HepG2 (cell line): ENCODE data around the gene CCDC183. TPM values are rescaled to one million over a fixed set of nuclear protein-coding genes. Genes with fewer than 3 reads are reported as not detected.

Experiments
- ARID2 ChIP-seq: sonication (generic); formaldehyde crosslinking; IDR thresholded peaks from 2 replicates; pipeline ENCODE4 v1.8.1; 2022; ENCODE audit warnings: mild to moderate bottlenecking, missing genetic modification reagents, borderline replicate concordance
- CBX1 ChIP-seq: IDR thresholded peaks from one replicate; pipeline ENCODE4 v1.6.1; 2016; ENCODE audit warnings: antibody characterized with exemption, low read depth
- GMEB1 ChIP-seq: sonication (generic); formaldehyde crosslinking; IDR thresholded peaks from 2 replicates; pipeline ENCODE4 v1.5.1; 2020; ENCODE audit warnings: missing genetic modification reagents, mild to moderate bottlenecking, borderline replicate concordance
- MAZ ChIP-seq, 2 experiments: sonication (generic) in 1 of 2; formaldehyde crosslinking in 1 of 2; IDR thresholded peaks; 2 replicates each; pipeline versions ENCODE4 v1.5.0 to v1.6.1; 2012 to 2020; ENCODE audit warnings: low read depth in 2 of 2, mild to moderate bottlenecking in 2 of 2, borderline replicate concordance in 1 of 2, improper control_type of control experiment in 1 of 2, low read length in 1 of 2, missing genetic modification reagents in 1 of 2, moderate library complexity in 1 of 2
- SNAPC4 ChIP-seq: sonication (generic); formaldehyde crosslinking; IDR thresholded peaks from 2 replicates; pipeline ENCODE4 v1.4.0; 2020; ENCODE audit warnings: mild to moderate bottlenecking, missing genetic modification reagents
- SP5 ChIP-seq: IDR thresholded peaks from 2 replicates; pipeline ENCODE4 v1.6.1; 2016; ENCODE audit warnings: low read depth, borderline replicate concordance
- XBP1 ChIP-seq: sonication (generic); formaldehyde crosslinking; IDR thresholded peaks from 2 replicates; pipeline ENCODE4 v1.5.0; 2020; ENCODE audit warnings: missing genetic modification reagents
- ZNF280B ChIP-seq: sonication (generic); formaldehyde crosslinking; IDR thresholded peaks from 2 replicates; pipeline ENCODE4 v1.5.0; 2020; ENCODE audit warnings: missing genetic modification reagents, mild to moderate bottlenecking, borderline replicate concordance
- ZNF318 ChIP-seq: sonication (generic); formaldehyde crosslinking; IDR thresholded peaks from 2 replicates; pipeline ENCODE4 v1.4.0; 2020; ENCODE audit warnings: mild to moderate bottlenecking, missing genetic modification reagents
- ZNF33A ChIP-seq: sonication (generic); formaldehyde crosslinking; IDR thresholded peaks from 2 replicates; pipeline ENCODE4 v1.5.1; 2020; ENCODE audit warnings: missing genetic modification reagents, mild to moderate bottlenecking, moderate library complexity, borderline replicate concordance
- ZNF761 ChIP-seq: sonication (generic); formaldehyde crosslinking; conservative IDR thresholded peaks from 2 replicates; pipeline ENCODE4 v1.4.0; 2020; ENCODE audit warnings: mild to moderate bottlenecking, missing genetic modification reagents
- polyA plus RNA-seq, 8 experiments: library from polyadenylated mRNA; depleted of rRNA in 3 of 8; stranded (reverse) in 7 of 8; unstranded in 1 of 8; fragments of >200 nt; fragmentation: Illumina TruSeq in 4 of 8; extraction: Trizol in 4 of 8; gene quantifications; 2 replicates each; pipeline versions ENCODE4 v1.2.1 to v1.2.3, GENCODE V29; 2011 to 2016; ENCODE audit warnings: low read depth in 4 of 8, missing spikeins in 1 of 8, mixed read lengths in 1 of 8; ENCODE audit not compliant: insufficient read depth in 1 of 8
- total RNA-seq, 5 experiments: library from RNA; depleted of rRNA; stranded (reverse); fragments of >200 nt; fragmentation: Illumina TruSeq; extraction: Trizol; gene quantifications; 2 replicates each; pipeline ENCODE4 v1.2.3, GENCODE V29; 2016; ENCODE audit warnings: low read depth in 1 of 5

Gene CCDC183
- total and polyA plus RNA-seq, 2 of the 13 experiments (the other 11 are each of a cell fraction or from before 2014, with no cell fraction given), result 5.0 to 66.4 TPM

GRCh38 chr9:136847826-136848392, 51.8 kb downstream of the CCDC183 start (continued):
- TF ChIP-seq ARID2 (CRISPR knock-in tag) (0 out of 2 replicates have a peak, but pooled peaks have one; percentile 46), ZNF761 (CRISPR knock-in tag) (no peak), SNAPC4 (0 out of 2 replicates have a peak, but pooled peaks have one; percentile 30), GMEB1 (CRISPR knock-in tag) (peak; percentile 75; the same call in 1 of the 2 replicates), CBX1 (peak; percentile 54), ZNF33A (CRISPR knock-in tag) (no peak), SP5 (no peak), ZNF318 (CRISPR knock-in tag) (peak; percentile 71; the same call in 1 of the 2 replicates), MAZ (IDR thresholded peaks at IDR 0.05; ENCODE audit: borderline replicate concordance, low read depth, low read length) (no peak), MAZ (CRISPR knock-in tag; IDR thresholded peaks at IDR 0.05; ENCODE audit: low read depth) (0 out of 2 replicates have a peak, but pooled peaks have one; percentile 45), ZNF280B (CRISPR knock-in tag) (peak; percentile 86), XBP1 (CRISPR knock-in tag) (no peak)
